ENCODE data around the gene JMJD1C.

- no peak for TF ChIP-seq CTCF (conservative IDR thresholded peaks at IDR 0.05; ENCODE audit: low read depth, low read length)
- no peak for TF ChIP-seq EZH2 (IDR thresholded peaks at IDR 0.05; ENCODE audit: low read length, unreplicated experiment)
- no peak for TF ChIP-seq EZH2phosphoT487 (IDR thresholded peaks at IDR 0.05; ENCODE audit: borderline replicate concordance, low read length)
These were observed 341.9 kb downstream of the JMJD1C start for GRCh38 chr10:63123727-63124362.

All from PC-3 (cell line).